H1 (cell line): ENCODE measurements around the gene CLBA1.

Experiments
- EP300 ChIP-seq, 2 experiments: IDR thresholded peaks; 1 replicate in 1 of 2; 2 replicates in 1 of 2; pipeline ENCODE4 v1.6.1; 2011 to 2012; ENCODE audit warnings: low read depth in 2 of 2, low read length in 2 of 2, mild to moderate bottlenecking in 2 of 2, borderline replicate concordance in 1 of 2, inconsistent platforms in 1 of 2, moderate library complexity in 1 of 2
- JUN ChIP-seq: IDR thresholded peaks from 2 replicates; pipeline ENCODE4 v1.6.1; 2011; ENCODE audit warnings: low read depth, mild to moderate bottlenecking, improper control_type of control experiment, low read length
- POLR2A ChIP-seq, 2 experiments: IDR thresholded peaks; 1 replicate in 1 of 2; 2 replicates in 1 of 2; pipeline ENCODE4 v1.6.1; 2011; ENCODE audit warnings: low read depth in 2 of 2, low read length in 2 of 2, mild to moderate bottlenecking in 2 of 2; ENCODE audit errors: control extremely low read depth in 1 of 2
- POLR2AphosphoS5 ChIP-seq: IDR thresholded peaks from 2 replicates; pipeline ENCODE4 v1.6.1; 2011; ENCODE audit warnings: low read depth, low read length
- RFX5 ChIP-seq: IDR thresholded peaks from 2 replicates; pipeline ENCODE4 v1.6.1; 2011; ENCODE audit warnings: low read depth, low read length, improper control_type of control experiment, borderline replicate concordance
- SUZ12 ChIP-seq: fragments of 200-600 bp; sonication (generic); IDR thresholded peaks from 2 replicates; pipeline ENCODE4 v1.6.1; 2012; ENCODE audit warnings: mild to moderate bottlenecking, inconsistent platforms, low read length, moderate library complexity, mixed read lengths
- ZNF274 ChIP-seq: IDR thresholded peaks from 2 replicates; pipeline ENCODE4 v1.7.0; 2012; ENCODE audit warnings: low read length, borderline replicate concordance; ENCODE audit errors: extremely low read depth
- TF ChIP-seq, protein P1 (sequence below), 3 experiments: IDR thresholded peaks; 1 replicate in 2 of 3; 2 replicates in 1 of 3; pipeline versions ENCODE4 v1.5.1 to v1.6.1; 2011; ENCODE audit warnings: low read length in 3 of 3, mild to moderate bottlenecking in 3 of 3, inconsistent platforms in 2 of 3, low read depth in 1 of 3, moderate library complexity in 1 of 3; ENCODE audit not compliant: insufficient read depth in 1 of 3; ENCODE audit errors: control extremely low read depth in 1 of 3
- TF ChIP-seq, protein P2 (sequence below): IDR thresholded peaks from 2 replicates; pipeline ENCODE4 v1.6.1; 2012; ENCODE audit warnings: inconsistent platforms
- TF ChIP-seq, protein P3 (sequence below): IDR thresholded peaks from 2 replicates; pipeline ENCODE4 v1.6.1; 2012; ENCODE audit warnings: low read length, inconsistent platforms

DNA sequence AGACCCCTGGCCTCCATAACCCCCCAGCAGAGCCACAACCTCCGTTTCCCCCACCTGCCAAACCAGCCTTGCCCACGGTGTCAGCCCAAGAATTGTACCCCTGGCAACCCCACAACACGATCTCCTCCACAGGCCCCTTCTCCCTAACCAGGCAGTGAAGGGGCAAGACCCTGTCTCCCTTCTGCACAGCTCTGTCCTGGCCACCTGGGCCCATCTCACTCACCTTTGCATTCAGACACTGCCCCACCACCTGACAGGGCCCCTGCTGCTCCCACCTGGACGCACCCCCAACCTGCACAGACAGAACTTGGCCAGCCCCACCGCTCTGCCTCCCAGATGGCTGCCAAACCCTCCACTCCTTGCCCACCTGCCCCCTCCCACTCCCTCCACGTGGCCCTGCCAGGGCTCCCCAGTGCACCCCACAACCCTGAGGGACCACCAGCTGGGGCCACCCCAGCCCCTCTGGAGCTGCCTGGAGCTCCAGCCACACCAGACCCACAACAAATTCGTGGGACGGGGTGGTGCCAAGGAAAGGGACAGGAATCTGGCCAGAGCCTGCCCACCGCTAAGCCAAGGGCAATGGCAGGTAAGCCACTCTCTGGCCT, 19.2 kb upstream of the CLBA1 start:
- TF ChIP-seq, protein P1, sequence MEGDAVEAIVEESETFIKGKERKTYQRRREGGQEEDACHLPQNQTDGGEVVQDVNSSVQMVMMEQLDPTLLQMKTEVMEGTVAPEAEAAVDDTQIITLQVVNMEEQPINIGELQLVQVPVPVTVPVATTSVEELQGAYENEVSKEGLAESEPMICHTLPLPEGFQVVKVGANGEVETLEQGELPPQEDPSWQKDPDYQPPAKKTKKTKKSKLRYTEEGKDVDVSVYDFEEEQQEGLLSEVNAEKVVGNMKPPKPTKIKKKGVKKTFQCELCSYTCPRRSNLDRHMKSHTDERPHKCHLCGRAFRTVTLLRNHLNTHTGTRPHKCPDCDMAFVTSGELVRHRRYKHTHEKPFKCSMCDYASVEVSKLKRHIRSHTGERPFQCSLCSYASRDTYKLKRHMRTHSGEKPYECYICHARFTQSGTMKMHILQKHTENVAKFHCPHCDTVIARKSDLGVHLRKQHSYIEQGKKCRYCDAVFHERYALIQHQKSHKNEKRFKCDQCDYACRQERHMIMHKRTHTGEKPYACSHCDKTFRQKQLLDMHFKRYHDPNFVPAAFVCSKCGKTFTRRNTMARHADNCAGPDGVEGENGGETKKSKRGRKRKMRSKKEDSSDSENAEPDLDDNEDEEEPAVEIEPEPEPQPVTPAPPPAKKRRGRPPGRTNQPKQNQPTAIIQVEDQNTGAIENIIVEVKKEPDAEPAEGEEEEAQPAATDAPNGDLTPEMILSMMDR (IDR thresholded peaks at IDR 0.05; ENCODE audit: control extremely low read depth in 1 of 3, insufficient read depth in 1 of 3, low read depth in 1 of 3, low read length in 3 of 3): no peak
- TF ChIP-seq POLR2A (IDR thresholded peaks at IDR 0.05; ENCODE audit: control extremely low read depth in 1 of 2, low read depth in 2 of 2, low read length in 2 of 2): no peak
- TF ChIP-seq EP300 (IDR thresholded peaks at IDR 0.05; ENCODE audit: borderline replicate concordance in 1 of 2, low read depth in 2 of 2, low read length in 2 of 2): no peak
- no peak for TF ChIP-seq ZNF274
- TF ChIP-seq, protein P2, sequence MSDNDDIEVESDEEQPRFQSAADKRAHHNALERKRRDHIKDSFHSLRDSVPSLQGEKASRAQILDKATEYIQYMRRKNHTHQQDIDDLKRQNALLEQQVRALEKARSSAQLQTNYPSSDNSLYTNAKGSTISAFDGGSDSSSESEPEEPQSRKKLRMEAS: no peak
- no peak for TF ChIP-seq POLR2AphosphoS5
- TF ChIP-seq JUN: no peak
- TF ChIP-seq, protein P3, sequence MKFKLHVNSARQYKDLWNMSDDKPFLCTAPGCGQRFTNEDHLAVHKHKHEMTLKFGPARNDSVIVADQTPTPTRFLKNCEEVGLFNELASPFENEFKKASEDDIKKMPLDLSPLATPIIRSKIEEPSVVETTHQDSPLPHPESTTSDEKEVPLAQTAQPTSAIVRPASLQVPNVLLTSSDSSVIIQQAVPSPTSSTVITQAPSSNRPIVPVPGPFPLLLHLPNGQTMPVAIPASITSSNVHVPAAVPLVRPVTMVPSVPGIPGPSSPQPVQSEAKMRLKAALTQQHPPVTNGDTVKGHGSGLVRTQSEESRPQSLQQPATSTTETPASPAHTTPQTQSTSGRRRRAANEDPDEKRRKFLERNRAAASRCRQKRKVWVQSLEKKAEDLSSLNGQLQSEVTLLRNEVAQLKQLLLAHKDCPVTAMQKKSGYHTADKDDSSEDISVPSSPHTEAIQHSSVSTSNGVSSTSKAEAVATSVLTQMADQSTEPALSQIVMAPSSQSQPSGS: no peak
- TF ChIP-seq SUZ12: no peak
- TF ChIP-seq RFX5: no peak
